ENCODE data around the gene FAM170B. TPM values are rescaled to one million over a fixed set of nuclear protein-coding genes. Genes with fewer than 3 reads are reported as not detected.

FAM170B gene
- total RNA-seq, 1 donor from 2014 or later, result not detected

DNA sequence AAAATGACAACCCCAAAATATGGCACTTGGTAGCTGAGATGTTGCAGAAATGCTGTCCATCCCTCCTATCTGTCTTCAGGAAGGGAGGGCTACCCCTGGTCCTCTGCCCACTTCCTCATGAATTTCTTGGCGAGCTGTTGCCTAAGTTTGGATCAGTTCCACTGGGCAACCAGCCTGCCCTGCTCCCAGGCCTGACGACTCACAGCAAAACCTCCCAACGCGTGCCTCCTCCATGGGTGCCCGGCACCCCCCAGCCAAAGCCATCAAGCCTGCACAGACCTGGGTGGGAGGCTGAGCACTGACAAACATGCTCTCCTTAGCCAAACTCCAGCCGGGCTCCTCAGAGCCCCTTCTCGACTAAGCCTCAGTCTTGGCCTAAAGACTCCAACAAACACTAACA lies 27.4 kb downstream of the FAM170B start:
- no peak for DNase-seq (ENCODE audit: low read depth)
- no peak overlapping the region for H3K4me3 ChIP-seq (ENCODE audit: low read depth, low read length)
- no peaks in the 10 kb centered on the region for H3K36me3 ChIP-seq (ENCODE audit: control insufficient read depth, insufficient read depth, low read length)
- no peaks in the 10 kb centered on the region for H3K27me3 ChIP-seq (ENCODE audit: control insufficient read depth, insufficient read depth, low read length)
- TF ChIP-seq, protein P1, sequence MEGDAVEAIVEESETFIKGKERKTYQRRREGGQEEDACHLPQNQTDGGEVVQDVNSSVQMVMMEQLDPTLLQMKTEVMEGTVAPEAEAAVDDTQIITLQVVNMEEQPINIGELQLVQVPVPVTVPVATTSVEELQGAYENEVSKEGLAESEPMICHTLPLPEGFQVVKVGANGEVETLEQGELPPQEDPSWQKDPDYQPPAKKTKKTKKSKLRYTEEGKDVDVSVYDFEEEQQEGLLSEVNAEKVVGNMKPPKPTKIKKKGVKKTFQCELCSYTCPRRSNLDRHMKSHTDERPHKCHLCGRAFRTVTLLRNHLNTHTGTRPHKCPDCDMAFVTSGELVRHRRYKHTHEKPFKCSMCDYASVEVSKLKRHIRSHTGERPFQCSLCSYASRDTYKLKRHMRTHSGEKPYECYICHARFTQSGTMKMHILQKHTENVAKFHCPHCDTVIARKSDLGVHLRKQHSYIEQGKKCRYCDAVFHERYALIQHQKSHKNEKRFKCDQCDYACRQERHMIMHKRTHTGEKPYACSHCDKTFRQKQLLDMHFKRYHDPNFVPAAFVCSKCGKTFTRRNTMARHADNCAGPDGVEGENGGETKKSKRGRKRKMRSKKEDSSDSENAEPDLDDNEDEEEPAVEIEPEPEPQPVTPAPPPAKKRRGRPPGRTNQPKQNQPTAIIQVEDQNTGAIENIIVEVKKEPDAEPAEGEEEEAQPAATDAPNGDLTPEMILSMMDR (IDR thresholded peaks at IDR 0.05; ENCODE audit: insufficient read depth, low read length, severe bottlenecking), result no peak
- FAIRE-seq, result no peak

DNA sequence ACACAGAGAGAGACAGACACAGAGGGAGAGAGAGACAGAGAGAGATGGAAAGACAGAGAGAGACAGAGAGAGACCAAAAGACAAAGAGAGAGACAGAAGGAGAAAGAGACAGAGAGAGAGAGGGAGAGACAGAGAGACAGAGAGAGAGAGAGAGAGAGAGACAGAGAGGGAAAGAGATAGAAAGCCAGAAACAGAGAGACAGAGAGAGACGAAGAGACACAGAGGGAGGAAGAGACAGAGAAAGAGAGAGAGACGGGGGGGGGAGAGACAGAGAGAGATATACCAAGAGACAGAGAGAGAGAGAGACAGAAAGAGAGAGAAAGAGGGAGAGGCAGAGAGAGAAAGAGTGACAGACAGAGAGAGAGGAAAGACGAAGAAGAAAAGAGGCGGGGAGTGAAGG lies 28.7 kb downstream of the FAM170B start:
- DNase-seq (ENCODE audit: low read depth) (no peak), FAIRE-seq (no peak)
- Histone ChIP-seq H3K36me3 (ENCODE audit: control insufficient read depth, insufficient read depth, low read length) (no peaks in the 10 kb centered on the region), H3K27me3 (ENCODE audit: control insufficient read depth, insufficient read depth, low read length) (no peaks in the 10 kb centered on the region), H3K4me3 (ENCODE audit: low read depth, low read length) (no peak overlapping the region)
- TF ChIP-seq, protein P1 (IDR thresholded peaks at IDR 0.05; ENCODE audit: insufficient read depth, low read length, severe bottlenecking), result no peak

DNA sequence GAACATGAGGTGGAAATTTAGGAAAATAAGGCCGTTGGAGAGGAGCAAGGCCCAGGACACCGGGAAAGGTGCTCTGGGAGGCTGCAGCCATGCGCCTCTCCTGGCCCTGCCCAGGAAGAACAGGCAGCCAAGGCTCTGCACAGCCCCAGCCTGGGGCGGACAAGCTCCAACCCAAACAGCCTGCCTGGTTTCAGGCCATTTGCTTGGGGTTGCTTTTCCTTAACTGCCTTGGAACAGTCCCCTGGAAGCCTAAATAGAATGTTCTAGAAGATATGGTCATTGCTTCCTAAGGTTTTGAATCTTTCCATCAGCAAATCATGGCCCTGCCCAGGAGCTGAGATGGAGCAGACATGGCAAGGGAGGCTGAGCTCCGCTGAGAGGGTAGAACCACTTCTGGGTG lies 29.5 kb downstream of the FAM170B start:
- Histone ChIP-seq H3K36me3 (ENCODE audit: control insufficient read depth, insufficient read depth, low read length) (no peaks in the 10 kb centered on the region), H3K4me3 (ENCODE audit: low read depth, low read length) (no peak overlapping the region), H3K27me3 (ENCODE audit: control insufficient read depth, insufficient read depth, low read length) (no peaks in the 10 kb centered on the region)
- DNase-seq (ENCODE audit: low read depth) (no peak), FAIRE-seq (no peak)
- TF ChIP-seq, protein P1 (IDR thresholded peaks at IDR 0.05; ENCODE audit: insufficient read depth, low read length, severe bottlenecking), result no peak

DNA sequence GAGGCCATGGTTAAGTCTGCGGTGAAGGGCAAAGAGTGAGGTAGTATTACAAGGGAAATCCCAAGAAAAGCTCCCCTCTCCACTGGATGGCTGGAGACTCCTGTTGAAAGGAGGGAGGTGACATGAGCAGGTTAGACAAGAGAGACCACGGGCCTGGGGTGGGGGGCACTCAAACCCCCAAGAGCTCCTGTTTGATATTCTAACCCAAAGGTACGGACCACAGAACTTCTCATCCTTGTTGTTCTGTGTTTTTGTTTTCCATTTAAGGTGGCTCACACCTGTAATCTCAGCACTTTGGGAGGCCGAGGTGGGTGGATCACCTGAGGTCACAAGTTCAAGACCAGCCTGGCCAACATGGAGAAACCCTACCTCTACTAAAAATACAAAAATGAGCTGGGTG lies 30.1 kb downstream of the FAM170B start:
- FAIRE-seq, result no peak
- DNase-seq (ENCODE audit: low read depth), result no peak
- TF ChIP-seq, protein P1 (IDR thresholded peaks at IDR 0.05; ENCODE audit: insufficient read depth, low read length, severe bottlenecking), result no peak
- Histone ChIP-seq H3K27me3 (ENCODE audit: control insufficient read depth, insufficient read depth, low read length) (no peaks in the 10 kb centered on the region), H3K4me3 (ENCODE audit: low read depth, low read length) (no peak overlapping the region), H3K36me3 (ENCODE audit: control insufficient read depth, insufficient read depth, low read length) (no peaks in the 10 kb centered on the region)

DNA sequence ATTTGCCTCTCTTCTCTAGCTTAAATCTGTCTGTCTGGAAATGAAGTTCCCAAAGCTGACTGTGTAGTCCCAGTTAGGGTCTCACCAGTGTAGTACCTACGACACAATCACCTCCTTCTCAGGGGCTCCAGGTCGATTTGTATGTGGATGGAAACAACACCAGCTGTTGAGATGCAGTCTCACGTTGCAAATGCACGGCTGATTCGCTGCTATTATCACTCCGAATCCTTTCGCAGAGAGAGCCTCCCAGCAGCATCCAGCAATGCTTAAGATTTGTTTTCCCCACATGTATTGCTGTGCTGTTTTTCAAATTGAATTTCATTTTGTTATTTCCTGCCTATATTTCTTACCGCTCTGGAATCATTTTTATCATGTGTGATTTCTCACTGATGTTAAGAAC lies 34.8 kb downstream of the FAM170B start:
- Histone ChIP-seq H3K27me3 (ENCODE audit: control insufficient read depth, insufficient read depth, low read length) (no peaks in the 10 kb centered on the region), H3K4me3 (ENCODE audit: low read depth, low read length) (no peak overlapping the region), H3K36me3 (ENCODE audit: control insufficient read depth, insufficient read depth, low read length) (no peaks in the 10 kb centered on the region)
- TF ChIP-seq, protein P1 (IDR thresholded peaks at IDR 0.05; ENCODE audit: insufficient read depth, low read length, severe bottlenecking), result no peak
- DNase-seq (ENCODE audit: low read depth) (no peak), FAIRE-seq (no peak)

DNA sequence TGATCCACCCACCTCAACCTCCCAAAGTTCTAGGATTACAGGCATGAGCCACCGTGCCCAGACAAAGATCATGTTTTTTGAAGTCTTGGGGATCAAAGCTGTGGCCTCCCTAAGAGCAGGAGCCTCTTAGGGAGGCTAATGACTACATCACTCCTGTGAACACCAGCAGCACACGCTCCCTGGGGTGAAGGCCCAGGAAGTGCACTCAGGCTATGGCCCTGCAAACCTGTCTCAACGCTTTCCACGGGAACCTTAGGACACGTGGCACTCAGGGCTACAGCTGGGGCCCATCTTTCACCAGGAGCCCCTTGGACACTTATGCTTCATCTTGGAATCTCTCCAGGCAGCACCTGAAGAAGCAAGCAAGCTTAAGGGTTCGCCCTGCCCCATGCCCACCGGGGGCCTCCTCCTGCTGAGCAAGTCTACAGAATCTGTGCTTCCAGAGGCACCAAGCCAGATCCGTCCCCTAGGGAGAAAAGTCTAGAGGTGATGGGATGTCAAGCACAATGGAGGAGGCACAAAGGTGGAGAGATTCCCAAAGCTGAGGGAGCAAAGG lies 36.9 kb downstream of the FAM170B start:
- Histone ChIP-seq H3K4me3 (ENCODE audit: low read depth, low read length) (no peak overlapping the region), H3K27me3 (ENCODE audit: control insufficient read depth, insufficient read depth, low read length) (no peaks in the 10 kb centered on the region), H3K36me3 (ENCODE audit: control insufficient read depth, insufficient read depth, low read length) (no peaks in the 10 kb centered on the region)
- TF ChIP-seq, protein P1 (IDR thresholded peaks at IDR 0.05; ENCODE audit: insufficient read depth, low read length, severe bottlenecking), result no peak
- no peak for FAIRE-seq
- DNase-seq (ENCODE audit: low read depth), result no peak

Data from bronchial epithelial cell (primary cell).